Hepatocyte (in vitro differentiated cells): ENCODE measurements around the gene SNAP25.

Experiments
- EZH2 ChIP-seq: fragments of 200-600 bp; sonication (generic); IDR thresholded peaks from 2 replicates; pipeline ENCODE4 v1.6.1; 2016; ENCODE audit warnings: antibody characterized with exemption, mild to moderate bottlenecking, borderline replicate concordance
- EZH2phosphoT487 ChIP-seq: fragments of 200-600 bp; sonication (generic); IDR thresholded peaks from one replicate; pipeline ENCODE4 v1.6.1; 2018; ENCODE audit warnings: antibody characterized with exemption, mild to moderate bottlenecking, low read depth, moderate library complexity; ENCODE audit not compliant: unreplicated experiment, severe bottlenecking
- TF ChIP-seq, protein P1 (sequence below): fragments of 200-600 bp; sonication (generic); IDR thresholded peaks from 2 replicates; pipeline ENCODE4 v1.5.1; 2016; ENCODE audit warnings: antibody characterized with exemption, mild to moderate bottlenecking; ENCODE audit not compliant: poor library complexity

DNA sequence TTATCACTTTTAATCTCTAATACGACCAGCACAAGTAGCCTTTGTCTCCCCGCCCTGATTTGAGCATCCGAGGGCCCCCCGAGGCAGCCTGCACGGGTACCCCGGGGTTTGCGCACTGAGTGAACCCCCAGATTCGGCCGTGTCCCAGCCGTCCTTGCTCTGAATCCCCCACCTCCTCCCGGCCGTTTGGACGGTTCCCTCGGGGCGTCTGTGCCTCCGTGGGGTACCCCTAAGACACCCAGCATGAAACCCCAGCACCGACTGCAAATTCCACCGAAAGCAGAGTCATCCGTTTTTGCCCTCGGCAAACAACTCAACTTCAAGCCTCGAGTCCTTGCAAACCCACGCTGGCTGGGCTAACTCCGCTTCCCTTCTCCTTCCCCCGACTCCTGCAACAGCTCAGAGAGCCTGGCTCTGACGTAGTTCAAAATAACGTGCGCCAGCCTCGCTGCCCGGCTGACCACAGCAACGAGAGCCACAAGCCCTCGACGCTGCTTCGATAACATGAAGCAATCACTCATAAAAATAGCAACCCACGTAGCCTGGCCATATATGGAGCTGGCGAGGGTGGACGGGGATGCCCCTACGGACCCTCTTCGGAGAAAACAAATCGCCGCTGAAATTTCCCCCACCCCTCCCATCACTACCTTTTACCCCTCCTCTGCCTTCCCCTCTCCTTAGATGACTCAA is 764 bp upstream of the SNAP25 start:
- no peak for TF ChIP-seq EZH2
- TF ChIP-seq, protein P1, sequence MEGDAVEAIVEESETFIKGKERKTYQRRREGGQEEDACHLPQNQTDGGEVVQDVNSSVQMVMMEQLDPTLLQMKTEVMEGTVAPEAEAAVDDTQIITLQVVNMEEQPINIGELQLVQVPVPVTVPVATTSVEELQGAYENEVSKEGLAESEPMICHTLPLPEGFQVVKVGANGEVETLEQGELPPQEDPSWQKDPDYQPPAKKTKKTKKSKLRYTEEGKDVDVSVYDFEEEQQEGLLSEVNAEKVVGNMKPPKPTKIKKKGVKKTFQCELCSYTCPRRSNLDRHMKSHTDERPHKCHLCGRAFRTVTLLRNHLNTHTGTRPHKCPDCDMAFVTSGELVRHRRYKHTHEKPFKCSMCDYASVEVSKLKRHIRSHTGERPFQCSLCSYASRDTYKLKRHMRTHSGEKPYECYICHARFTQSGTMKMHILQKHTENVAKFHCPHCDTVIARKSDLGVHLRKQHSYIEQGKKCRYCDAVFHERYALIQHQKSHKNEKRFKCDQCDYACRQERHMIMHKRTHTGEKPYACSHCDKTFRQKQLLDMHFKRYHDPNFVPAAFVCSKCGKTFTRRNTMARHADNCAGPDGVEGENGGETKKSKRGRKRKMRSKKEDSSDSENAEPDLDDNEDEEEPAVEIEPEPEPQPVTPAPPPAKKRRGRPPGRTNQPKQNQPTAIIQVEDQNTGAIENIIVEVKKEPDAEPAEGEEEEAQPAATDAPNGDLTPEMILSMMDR = no peak
- no peak for TF ChIP-seq EZH2phosphoT487
